ENCODE results near the gene CPPED1.

GRCh38 chr16:12653820-12654392 lies 149.8 kb downstream of the CPPED1 start:
- no peak for TF ChIP-seq POLR2A (IDR thresholded peaks at IDR 0.05; ENCODE audit: low read depth, low read length)
- TF ChIP-seq POLR2AphosphoS5 (IDR thresholded peaks at IDR 0.05; ENCODE audit: low read depth, low read length) = no peak
- no peak for TF ChIP-seq TAF1 (IDR thresholded peaks at IDR 0.05; ENCODE audit: low read depth, low read length)
- no peak for TF ChIP-seq SPI1 (IDR thresholded peaks at IDR 0.05; ENCODE audit: low read depth, low read length)
- no peak for TF ChIP-seq POU2F2 (IDR thresholded peaks at IDR 0.05; ENCODE audit: low read depth, low read length)
